OCI-LY1 (cell line): ENCODE data around the gene TPCN1.
A peak's percentile ranks its signal among the peaks of the same experiment; 100 is the strongest.

Experiments used
- H2AFZ ChIP-seq: fragments of 200-600 bp; sonication (generic), shearing (Covaris generic); 2 replicates; pipeline ENCODE4 v1.6.0; 2014; ENCODE audit warnings: antibody characterized with exemption, mild to moderate bottlenecking, low read length
- H3F3A ChIP-seq: fragments of 200-600 bp; sonication (generic), shearing (Covaris generic); 2 replicates; pipeline ENCODE4 v1.6.0; 2014; ENCODE audit warnings: mild to moderate bottlenecking, antibody characterized with exemption, low read length, moderate library complexity; ENCODE audit not compliant: insufficient read depth
- H3K27ac ChIP-seq: fragments of 200-600 bp; sonication (generic); 2 replicates; pipeline ENCODE4 v1.5.1; 2014; ENCODE audit warnings: low read length, mixed run types, mild to moderate bottlenecking, low read depth; ENCODE audit not compliant: poor library complexity, severe bottlenecking
- H3K27me3 ChIP-seq: fragments of 200-600 bp; sonication (generic); 2 replicates; pipeline ENCODE4 v1.6.0; 2014; ENCODE audit warnings: antibody characterized with exemption, mild to moderate bottlenecking, low read length, moderate library complexity; ENCODE audit not compliant: insufficient read depth
- H3K36me3 ChIP-seq: fragments of 200-600 bp; sonication (generic); 2 replicates; pipeline ENCODE4 v1.6.1; 2014; ENCODE audit warnings: mild to moderate bottlenecking, antibody characterized with exemption, low read length, moderate library complexity, mixed read lengths; ENCODE audit not compliant: insufficient read depth
- H3K4me1 ChIP-seq: fragments of 200-600 bp; sonication (generic); 2 replicates; pipeline ENCODE4 v1.5.1; 2014; ENCODE audit warnings: mild to moderate bottlenecking, low read length, moderate library complexity; ENCODE audit not compliant: insufficient read depth, severe bottlenecking
- H3K4me2 ChIP-seq: fragments of 200-600 bp; sonication (generic), shearing (Covaris generic); 2 replicates; pipeline ENCODE4 v1.6.1; 2014; ENCODE audit warnings: low read length
- H3K4me3 ChIP-seq: fragments of 200-600 bp; sonication (generic); 2 replicates; pipeline ENCODE4 v1.5.1; 2014; ENCODE audit warnings: low read length, low read depth, mild to moderate bottlenecking, mixed read lengths; ENCODE audit not compliant: poor library complexity, severe bottlenecking
- H3K79me2 ChIP-seq: fragments of 200-600 bp; shearing (Covaris generic); 2 replicates; pipeline ENCODE4 v1.6.1; 2016; ENCODE audit warnings: mixed run types, low read length, mixed read lengths; ENCODE audit not compliant: insufficient read depth
- H3K9ac ChIP-seq: fragments of 200-600 bp; sonication (generic), shearing (Covaris generic); 2 replicates; pipeline ENCODE4 v1.6.1; 2014; ENCODE audit warnings: mild to moderate bottlenecking, low read length, mixed read lengths
- H3K9me2 ChIP-seq: fragments of 200-600 bp; sonication (generic), shearing (Covaris generic); 2 replicates; pipeline ENCODE4 v1.6.1; 2014; ENCODE audit warnings: low read depth, mild to moderate bottlenecking, low read length, mixed read lengths
- H3K9me3 ChIP-seq: fragments of 200-600 bp; shearing (Covaris generic); 2 replicates; pipeline ENCODE4 v1.6.1; 2014; ENCODE audit warnings: low read length, mixed read lengths
- H4K20me1 ChIP-seq: fragments of 200-600 bp; sonication (generic), shearing (Covaris generic); 2 replicates; pipeline ENCODE4 v1.6.0; 2016; ENCODE audit warnings: mild to moderate bottlenecking, low read length; ENCODE audit not compliant: insufficient read depth
- CTCF ChIP-seq: fragments of 200-600 bp; sonication (generic), shearing (Covaris generic); IDR thresholded peaks from 2 replicates; pipeline ENCODE4 v1.5.1; 2017; ENCODE audit warnings: mild to moderate bottlenecking, antibody characterized with exemption, low read length, moderate library complexity, mixed read lengths
- EZH2 ChIP-seq: fragments of 200-600 bp; sonication (generic), shearing (Covaris generic); IDR thresholded peaks from 2 replicates; pipeline ENCODE4 v1.8.0; 2017; ENCODE audit warnings: borderline replicate concordance, mixed run types, mild to moderate bottlenecking, antibody characterized with exemption, low read length, moderate library complexity, mixed read lengths

TPCN1 gene

GRCh38 chr12:113173081-113173698 lies 48.1 kb upstream of the TPCN1 start:
- Histone ChIP-seq H3K27me3 (no peaks in the 10 kb centered on the region), H3F3A (no peaks in the 10 kb centered on the region), H3K79me2 (no peaks in the 10 kb centered on the region), H3K27ac (peak overlapping the region; percentile 98), H3K9me3 (peaks cover 10% of the 10 kb centered on the region), H3K9me2 (no peaks in the 10 kb centered on the region), H3K4me2 (peak overlapping the region; percentile 41), H2AFZ (no peak overlapping the region), H3K9ac (peak overlapping the region; percentile 82), H4K20me1 (no peaks in the 10 kb centered on the region), H3K4me3 (peak overlapping the region; percentile 17), H3K4me1 (peaks cover 66% of the 10 kb centered on the region), H3K36me3 (peaks cover 90% of the 10 kb centered on the region)
- TF ChIP-seq EZH2, result no peak
- no peak for TF ChIP-seq CTCF

GRCh38 chr12:113174461-113175384 lies 46.5 kb upstream of the TPCN1 start:
- H3K27me3 ChIP-seq, result no peaks in the 10 kb centered on the region
- H3K36me3 ChIP-seq, result peaks cover 92% of the 10 kb centered on the region
- no peaks in the 10 kb centered on the region for H4K20me1 ChIP-seq
- peaks cover 56% of the 10 kb centered on the region for H3K4me1 ChIP-seq
- H2AFZ ChIP-seq, result no peak overlapping the region
- peaks cover 10% of the 10 kb centered on the region for H3K9me3 ChIP-seq
- H3K4me2 ChIP-seq, result peak overlapping the region; percentile 41; the same call in 1 of the 2 replicates
- no peak overlapping the region for H3K4me3 ChIP-seq
- peak overlapping the region; percentile 82 for H3K9ac ChIP-seq
- H3K79me2 ChIP-seq, result no peaks in the 10 kb centered on the region
- TF ChIP-seq CTCF (peak; percentile 93), EZH2 (no peak)
- no peaks in the 10 kb centered on the region for H3F3A ChIP-seq
- peak overlapping the region; percentile 98 for H3K27ac ChIP-seq
- no peaks in the 10 kb centered on the region for H3K9me2 ChIP-seq

GRCh38 chr12:113179023-113179422 lies 42.2 kb upstream of the TPCN1 start:
- Histone ChIP-seq H3F3A (no peaks in the 10 kb centered on the region), H3K79me2 (peaks cover 20% of the 10 kb centered on the region), H3K9ac (no peak overlapping the region), H3K9me2 (no peaks in the 10 kb centered on the region), H3K27me3 (no peaks in the 10 kb centered on the region), H3K4me1 (peaks cover 38% of the 10 kb centered on the region), H3K27ac (no peak overlapping the region), H3K4me3 (no peak overlapping the region), H3K9me3 (peaks cover 10% of the 10 kb centered on the region), H2AFZ (no peak overlapping the region), H4K20me1 (no peaks in the 10 kb centered on the region), H3K36me3 (peaks cover 81% of the 10 kb centered on the region), H3K4me2 (no peak overlapping the region)
- no peak for TF ChIP-seq CTCF
- TF ChIP-seq EZH2, result no peak
